HG02623 (cell line): Measurements from ENCODE around the gene GPM6B.

Experiments
- ATAC-seq: cut with Tn5 transposase; IDR thresholded peaks from one replicate; pipeline ENCODE4 v1.9.1; 2021; ENCODE audit warnings: moderate library complexity; ENCODE audit not compliant: unreplicated experiment

The GPM6B gene

GRCh38 chrX:13770013-13770535 lies 46.8 kb downstream of the GPM6B start:
- ATAC-seq = no peak

GRCh38 chrX:13768939-13769338 lies 48.0 kb downstream of the GPM6B start:
- no peak for ATAC-seq

- ATAC-seq = no peak
These were observed 52.1 kb downstream of the GPM6B start for GRCh38 chrX:13764765-13765164.

GRCh38 chrX:13764281-13764680 lies 52.6 kb downstream of the GPM6B start:
- no peak for ATAC-seq

- ATAC-seq = no peak
These were observed 53.4 kb downstream of the GPM6B start for GRCh38 chrX:13763489-13763888.

GRCh38 chrX:13761606-13762414 lies 55.1 kb downstream of the GPM6B start:
- peak; percentile 56 for ATAC-seq

- ATAC-seq = no peak
These were observed 56.5 kb downstream of the GPM6B start for GRCh38 chrX:13760426-13760825.

- peak; percentile 65 for ATAC-seq
These were observed 57.7 kb downstream of the GPM6B start for GRCh38 chrX:13759152-13759718.

- no peak for ATAC-seq
These were observed 60.5 kb downstream of the GPM6B start for GRCh38 chrX:13756381-13756780.

- no peak for ATAC-seq
These were observed 61.6 kb downstream of the GPM6B start for GRCh38 chrX:13755254-13755653.

- ATAC-seq = no peak
These were observed 62.1 kb downstream of the GPM6B start for GRCh38 chrX:13754765-13755164.

GRCh38 chrX:13752646-13753045 lies 64.2 kb downstream of the GPM6B start:
- peak; percentile 51 for ATAC-seq

GRCh38 chrX:13752141-13752540 lies 64.8 kb downstream of the GPM6B start:
- no peak for ATAC-seq

- ATAC-seq = peak; percentile 44
These were observed 66.1 kb downstream of the GPM6B start for GRCh38 chrX:13750812-13751211.

- no peak for ATAC-seq
These were observed 66.7 kb downstream of the GPM6B start for GRCh38 chrX:13750204-13750603.

- ATAC-seq = no peak
These were observed 68.4 kb downstream of the GPM6B start for GRCh38 chrX:13748486-13748885.

GRCh38 chrX:13747836-13748235 lies 69.1 kb downstream of the GPM6B start:
- ATAC-seq = no peak

GRCh38 chrX:13742397-13743176 lies 74.3 kb downstream of the GPM6B start:
- ATAC-seq = peak; percentile 86

GRCh38 chrX:13741695-13742094 lies 75.2 kb downstream of the GPM6B start:
- ATAC-seq = no peak

- peak; percentile 87 for ATAC-seq
These were observed 82.4 kb downstream of the GPM6B start, which contains the start of the genes OFD1 and TRAPPC2 for GRCh38 chrX:13734278-13735172. OFD1 (plus strand) TSS chrX:13734748; CDS start chrX:13735072, 324 bp downstream. TRAPPC2 (minus strand) TSS chrX:13734620; CDS start chrX:13719963, 14,657 bp downstream.
